Astrocyte of the spinal cord (primary cell): ENCODE measurements around the gene KRT2.

Experiments
- DNase-seq: peaks from one replicate; pipeline ENCODE4 v3.0.0; 2011; ENCODE audit warnings: low read depth, low spot score
- H3K4me3 ChIP-seq: 2 replicates; pipeline ENCODE4 v1.5.1; 2011; ENCODE audit warnings: low read depth, mild to moderate bottlenecking, low read length, moderate library complexity
- in situ Hi-C: cut with HindIII; loops from 2 replicates; pipeline ENCODE4 v1.10.0; 2017; ENCODE audit warnings: low sequenced_read_pairs
- TF ChIP-seq, protein P1 (sequence below): IDR thresholded peaks from 2 replicates; pipeline ENCODE4 v1.5.1; 2012; ENCODE audit warnings: low read depth, mild to moderate bottlenecking, low read length, inconsistent platforms

Gene KRT2

GRCh38 chr12:52622349-52622748, 29.7 kb downstream of the KRT2 start:
- in situ Hi-C loops: no loop called here
- no peak for DNase-seq
- TF ChIP-seq, protein P1, sequence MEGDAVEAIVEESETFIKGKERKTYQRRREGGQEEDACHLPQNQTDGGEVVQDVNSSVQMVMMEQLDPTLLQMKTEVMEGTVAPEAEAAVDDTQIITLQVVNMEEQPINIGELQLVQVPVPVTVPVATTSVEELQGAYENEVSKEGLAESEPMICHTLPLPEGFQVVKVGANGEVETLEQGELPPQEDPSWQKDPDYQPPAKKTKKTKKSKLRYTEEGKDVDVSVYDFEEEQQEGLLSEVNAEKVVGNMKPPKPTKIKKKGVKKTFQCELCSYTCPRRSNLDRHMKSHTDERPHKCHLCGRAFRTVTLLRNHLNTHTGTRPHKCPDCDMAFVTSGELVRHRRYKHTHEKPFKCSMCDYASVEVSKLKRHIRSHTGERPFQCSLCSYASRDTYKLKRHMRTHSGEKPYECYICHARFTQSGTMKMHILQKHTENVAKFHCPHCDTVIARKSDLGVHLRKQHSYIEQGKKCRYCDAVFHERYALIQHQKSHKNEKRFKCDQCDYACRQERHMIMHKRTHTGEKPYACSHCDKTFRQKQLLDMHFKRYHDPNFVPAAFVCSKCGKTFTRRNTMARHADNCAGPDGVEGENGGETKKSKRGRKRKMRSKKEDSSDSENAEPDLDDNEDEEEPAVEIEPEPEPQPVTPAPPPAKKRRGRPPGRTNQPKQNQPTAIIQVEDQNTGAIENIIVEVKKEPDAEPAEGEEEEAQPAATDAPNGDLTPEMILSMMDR: no peak
- no peak overlapping the region for H3K4me3 ChIP-seq

DNA sequence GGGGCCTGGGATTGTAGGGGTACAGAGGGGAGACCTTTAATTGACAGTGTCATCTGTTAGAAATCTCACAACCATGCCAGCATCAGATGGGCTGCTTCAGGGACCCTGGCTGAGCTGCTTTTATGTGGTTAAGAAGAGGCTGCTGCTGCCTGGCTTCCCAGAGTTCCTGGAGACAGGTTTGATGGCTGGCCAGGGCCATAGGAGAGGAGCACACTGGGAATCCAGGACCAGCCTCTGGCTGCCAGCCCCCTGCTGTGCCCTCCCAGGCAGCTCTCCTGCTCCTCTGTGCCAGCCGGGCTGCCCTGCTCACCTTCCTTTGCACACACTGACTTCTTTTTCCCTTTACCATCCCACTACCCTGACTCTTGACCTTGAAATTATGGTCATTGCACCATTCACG, 33.1 kb downstream of the KRT2 start:
- no peak for DNase-seq
- H3K4me3 ChIP-seq: no peak overlapping the region
- in situ Hi-C loops: no loop called here
- TF ChIP-seq, protein P1: no peak

- in situ Hi-C loops: no loop called here
- H3K4me3 ChIP-seq: no peak within 1 kb of the TSS
- no peak for DNase-seq
- TF ChIP-seq, protein P1: no peak
Observed at GRCh38 chr12:52618216-52618615, 33.8 kb downstream of the KRT2 start, which contains the start of gene KRT73. TSS of gene KRT73 (minus strand) at chr12:52618559. CDS start at chr12:52618524, 35 bp downstream.

DNA sequence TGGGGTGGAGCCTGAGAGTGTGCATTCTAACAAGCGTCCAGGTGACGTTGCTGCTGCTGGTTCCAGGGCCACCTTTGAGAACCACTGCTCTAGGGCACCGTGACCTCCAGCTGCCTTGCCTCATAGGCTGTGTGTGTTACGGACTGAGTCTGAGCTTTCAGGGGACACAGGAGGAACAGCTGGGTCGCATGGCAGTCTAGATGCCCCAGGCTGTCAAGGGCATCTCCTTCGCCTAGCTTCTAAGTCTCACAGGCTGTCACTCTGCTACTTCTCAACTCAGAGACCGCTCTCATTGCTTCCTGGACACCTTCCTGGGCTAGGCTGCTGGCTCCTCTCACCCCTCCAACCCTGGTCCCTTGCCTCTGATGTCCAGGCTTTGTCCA, 34.6 kb downstream of the KRT2 start:
- TF ChIP-seq, protein P1: no peak
- in situ Hi-C loops: no loop called here
- no peak for DNase-seq
- no peak overlapping the region for H3K4me3 ChIP-seq

DNA sequence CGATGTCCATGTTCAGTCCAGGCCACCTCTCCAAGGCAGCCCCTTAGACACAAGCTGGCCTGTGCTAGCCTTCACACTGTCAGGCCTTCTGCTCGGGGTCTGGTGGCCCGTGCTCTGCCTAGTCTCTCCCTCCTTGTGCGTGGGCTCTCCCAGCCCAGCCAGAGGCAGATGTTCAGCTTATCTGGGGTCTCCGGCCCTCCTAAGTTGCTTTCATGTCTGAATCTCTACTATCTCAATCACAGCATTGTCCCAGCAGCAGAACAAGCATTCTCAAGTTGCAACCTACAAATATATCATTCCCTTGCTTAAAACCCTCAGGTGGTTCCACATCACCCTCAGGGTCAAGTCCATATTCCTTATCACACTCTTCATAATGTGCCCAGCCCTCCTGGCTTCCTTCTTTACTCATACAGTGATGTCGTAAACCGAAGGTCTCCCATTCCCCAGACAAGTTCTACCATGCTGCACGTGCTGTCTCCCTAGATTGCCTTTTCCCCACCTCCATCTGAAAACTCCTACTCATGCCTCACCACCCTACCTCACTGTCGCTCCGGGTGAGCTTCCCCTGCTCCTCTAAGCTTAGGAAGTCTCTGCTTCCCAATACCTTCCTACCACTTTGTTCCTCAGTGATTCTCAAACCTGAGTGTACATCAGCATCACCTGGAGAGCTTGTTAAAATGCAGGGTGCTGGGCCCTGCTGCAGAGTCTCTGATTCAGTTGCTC, 35.2 kb downstream of the KRT2 start:
- DNase-seq: no peak
- TF ChIP-seq, protein P1: no peak
- in situ Hi-C loops: no loop called here
- H3K4me3 ChIP-seq: no peak overlapping the region

- TF ChIP-seq, protein P1: no peak
- no peak overlapping the region for H3K4me3 ChIP-seq
- in situ Hi-C loops: no loop called here
- DNase-seq: no peak
Observed at GRCh38 chr12:52615912-52616311, 36.1 kb downstream of the KRT2 start.
